Keratinocyte (primary cell): Measurements from ENCODE around the gene SFSWAP. TPM values are rescaled to one million over a fixed set of nuclear protein-coding genes. Genes with fewer than 3 reads are reported as not detected.

Experiments used
- DNase-seq: peaks from one replicate; pipeline ENCODE4 v3.0.0-alpha.2; 2011; ENCODE audit warnings: low read depth, missing footprints, low spot score
- FAIRE-seq: peaks from 2 replicates; lab custom pipeline; 2011; peaks lifted over from hg19 to GRCh38; lab: Jason Lieb, UNC
- H2AFZ ChIP-seq: 2 replicates; pipeline ENCODE4 v1.6.0; 2012; ENCODE audit warnings: low read length, control low read depth, inconsistent platforms; ENCODE audit not compliant: control insufficient read depth
- H3K27ac ChIP-seq: 2 replicates; pipeline ENCODE4 v1.5.1; 2011; ENCODE audit warnings: low read length; ENCODE audit not compliant: control insufficient read depth, insufficient read depth
- H3K27me3 ChIP-seq: 3 replicates; pipeline ENCODE4 v1.6.0; 2011; ENCODE audit warnings: low read length; ENCODE audit not compliant: control insufficient read depth, insufficient read depth; ENCODE audit errors: extremely low read depth
- H3K36me3 ChIP-seq, 2 experiments: 2 replicates in 1 of 2; 3 replicates in 1 of 2; pipeline ENCODE4 v1.5.1; 2011; ENCODE audit warnings: low read length in 2 of 2, mild to moderate bottlenecking in 1 of 2; ENCODE audit not compliant: control insufficient read depth in 2 of 2, insufficient read depth in 2 of 2; ENCODE audit errors: extremely low read depth in 1 of 2
- H3K4me1 ChIP-seq: 3 replicates; pipeline ENCODE4 v1.5.1; 2011; ENCODE audit warnings: low read length; ENCODE audit not compliant: control insufficient read depth, insufficient read depth; ENCODE audit errors: extremely low read depth
- H3K4me2 ChIP-seq: 3 replicates; pipeline ENCODE4 v1.6.0; 2011; ENCODE audit warnings: low read depth, low read length; ENCODE audit not compliant: control insufficient read depth, insufficient read depth; ENCODE audit errors: extremely low read depth
- H3K4me3 ChIP-seq, 3 experiments: fragments of 200-600 bp in 1 of 3; sonication (generic) in 1 of 3; 2 replicates in 2 of 3; 3 replicates in 1 of 3; pipeline ENCODE4 v1.5.1; 2011 to 2016; ENCODE audit warnings: low read length in 3 of 3, mild to moderate bottlenecking in 3 of 3, control low read depth in 2 of 3, inconsistent platforms in 1 of 3, low read depth in 1 of 3, mixed read lengths in 1 of 3, mixed run types in 1 of 3, moderate library complexity in 1 of 3; ENCODE audit not compliant: control insufficient read depth in 2 of 3, insufficient read depth in 2 of 3; ENCODE audit errors: extremely low read depth in 1 of 3
- H3K79me2 ChIP-seq: 2 replicates; pipeline ENCODE4 v1.6.0; 2012; ENCODE audit warnings: low read length; ENCODE audit not compliant: control insufficient read depth, insufficient read depth
- H3K9ac ChIP-seq: 3 replicates; pipeline ENCODE4 v1.6.0; 2011; ENCODE audit warnings: low read length; ENCODE audit not compliant: control insufficient read depth, insufficient read depth; ENCODE audit errors: extremely low read depth
- H3K9me1 ChIP-seq: 3 replicates; pipeline ENCODE4 v1.6.0; 2011; ENCODE audit warnings: low read length; ENCODE audit not compliant: control insufficient read depth, insufficient read depth; ENCODE audit errors: extremely low read depth
- H3K9me3 ChIP-seq: 2 replicates; pipeline ENCODE4 v1.5.1; 2012; ENCODE audit warnings: low read depth, low read length; ENCODE audit not compliant: control insufficient read depth
- H4K20me1 ChIP-seq: 3 replicates; pipeline ENCODE4 v1.6.0; 2011; ENCODE audit warnings: low read length; ENCODE audit not compliant: control insufficient read depth, insufficient read depth; ENCODE audit errors: extremely low read depth
- CTCF ChIP-seq, 3 experiments: IDR thresholded peaks in 1 of 3; conservative IDR thresholded peaks in 1 of 3; optimal IDR thresholded peaks in 1 of 3; 2 replicates in 2 of 3; 3 replicates in 1 of 3; pipeline versions ENCODE3 to v1.5.1; 2011; ENCODE audit warnings: low read length in 3 of 3, mild to moderate bottlenecking in 3 of 3, moderate library complexity in 2 of 3, control low read depth in 1 of 3, inconsistent platforms in 1 of 3; ENCODE audit not compliant: insufficient read depth in 2 of 3; ENCODE audit errors: extremely low read depth in 1 of 3
- EZH2 ChIP-seq: IDR thresholded peaks from one replicate; pipeline ENCODE4 v1.6.1; 2012; ENCODE audit warnings: inconsistent platforms, mild to moderate bottlenecking, low read length, moderate library complexity
- dilution Hi-C: fragments of 300-500 bp; cut with MboI; formaldehyde crosslinking; loops from one replicate; pipeline ENCODE4 v1.7.0; 2020; ENCODE audit warnings: low sequenced_read_pairs; ENCODE audit not compliant: extremely low pct_ligation_motif_present
- polyA plus RNA-seq, 5 experiments: library from polyadenylated mRNA; depleted of rRNA in 3 of 5; stranded (reverse) in 3 of 5; stranded (forward) in 1 of 5; unstranded in 1 of 5; fragments of >200 nt; gene quantifications; 1 replicate in 1 of 5; 2 replicates in 3 of 5; 3 replicates in 1 of 5; pipeline versions ENCODE4 v1.2.1 to v1.2.3, GENCODE V29; 2011 to 2012; ENCODE audit warnings: missing spikeins in 2 of 5, low read depth in 1 of 5, low replicate concordance in 1 of 5

The SFSWAP gene
- polyA plus RNA-seq, 1 donor (not counting 4 experiments of a cell fraction or from before 2014, with no cell fraction given), result 13.1 TPM

DNA sequence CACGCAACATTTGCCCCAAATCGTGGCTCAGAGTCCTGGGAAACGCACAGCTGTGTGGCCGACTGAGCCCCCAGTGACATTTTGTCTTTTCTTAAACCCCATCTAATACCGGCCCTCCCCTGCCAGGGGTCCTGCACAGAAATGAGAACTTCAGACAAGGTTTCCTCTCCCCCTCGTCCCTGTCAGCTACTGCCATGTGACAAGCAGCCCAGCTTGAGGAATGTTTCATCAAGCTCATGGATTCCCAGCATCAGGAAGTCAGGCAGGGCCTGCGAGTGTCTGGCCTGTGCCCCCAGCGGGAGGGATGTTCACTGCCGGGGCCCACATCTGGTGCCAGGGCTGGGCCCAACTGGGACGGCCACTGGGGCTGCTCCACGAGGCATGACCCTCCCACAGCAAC, 133.2 kb downstream of the SFSWAP start:
- Histone ChIP-seq H4K20me1 (no peaks in the 10 kb centered on the region), H2AFZ (no peak overlapping the region), H3K4me1 (no peaks in the 10 kb centered on the region), H3K9me1 (no peaks in the 10 kb centered on the region), H3K27ac (no peak overlapping the region), H3K4me3 (no peak overlapping the region), H3K4me2 (no peak overlapping the region), H3K9me3 (no peaks in the 10 kb centered on the region), H3K36me3 (no peaks in the 10 kb centered on the region), H3K27me3 (no peaks in the 10 kb centered on the region), H3K9ac (no peak overlapping the region), H3K79me2 (no peaks in the 10 kb centered on the region)
- dilution Hi-C loops, result no loop called here
- no peak for DNase-seq
- FAIRE-seq, result no peak
- TF ChIP-seq EZH2, result no peak
- no peak for TF ChIP-seq CTCF (optimal IDR thresholded peaks at IDR 0.05 in 1 of 3, IDR thresholded peaks at IDR 0.05 in 1 of 3, conservative IDR thresholded peaks at IDR 0.05 in 1 of 3; ENCODE audit: extremely low read depth in 1 of 3, insufficient read depth in 2 of 3, low read length in 3 of 3)

GRCh38 chr12:131844656-131845055, 133.8 kb downstream of the SFSWAP start:
- no peaks in the 10 kb centered on the region for H3K9me3 ChIP-seq
- FAIRE-seq (no peak), DNase-seq (no peak)
- no peaks in the 10 kb centered on the region for H3K9me1 ChIP-seq
- TF ChIP-seq EZH2, result no peak
- no peak for TF ChIP-seq CTCF (optimal IDR thresholded peaks at IDR 0.05 in 1 of 3, IDR thresholded peaks at IDR 0.05 in 1 of 3, conservative IDR thresholded peaks at IDR 0.05 in 1 of 3; ENCODE audit: extremely low read depth in 1 of 3, insufficient read depth in 2 of 3, low read length in 3 of 3)
- H3K27me3 ChIP-seq, result no peaks in the 10 kb centered on the region
- no peaks in the 10 kb centered on the region for H3K4me1 ChIP-seq
- no peak overlapping the region for H3K27ac ChIP-seq
- no peaks in the 10 kb centered on the region for H3K36me3 ChIP-seq
- H2AFZ ChIP-seq, result no peak overlapping the region
- no peak overlapping the region for H3K4me2 ChIP-seq
- no peaks in the 10 kb centered on the region for H4K20me1 ChIP-seq
- H3K9ac ChIP-seq, result no peak overlapping the region
- H3K79me2 ChIP-seq, result no peaks in the 10 kb centered on the region
- no peak overlapping the region for H3K4me3 ChIP-seq
- dilution Hi-C loops, result no loop called here
